Right renal pelvis (tissue), 4 donors: ENCODE results near the gene KIF1B. TPM values are rescaled to one million over a fixed set of nuclear protein-coding genes. Genes with fewer than 3 reads are reported as not detected.
"Not testable (repeated sequence)": the region's sequence is repeated elsewhere in the genome, so short reads cannot be mapped to it uniquely, and the experiment has no call there.

Experiments used
- DNase-seq, 4 donors: peaks; one replicate each; pipeline ENCODE4 v3.0.0-alpha.2; 2013; ENCODE audit warnings: low read depth in 4 of 4, low spot score in 3 of 4, missing footprints in 1 of 4
- polyA plus RNA-seq, 4 donors: library from polyadenylated mRNA; unstranded; fragments of 120-200 nt; gene quantifications; one replicate each; pipeline ENCODE4 v1.2.1, GENCODE V29; 2013; ENCODE audit not compliant: insufficient read length in 4 of 4

The KIF1B gene
- polyA plus RNA-seq, 4 donors: 42.0 to 49.1 (median 43.1) TPM

GRCh38 chr1:10193288-10193687, 17.1 kb upstream of the KIF1B start:
- no peak for DNase-seq

- DNase-seq: no peak
Observed at GRCh38 chr1:10195570-10195969, 14.8 kb upstream of the KIF1B start.

GRCh38 chr1:10196976-10197375, 13.4 kb upstream of the KIF1B start:
- DNase-seq: no peak

GRCh38 chr1:10200620-10201019, 9.8 kb upstream of the KIF1B start:
- DNase-seq: no peak

- DNase-seq: no peak
Observed at GRCh38 chr1:10204003-10204642, 6.2 kb upstream of the KIF1B start.

- DNase-seq: not testable (repeated sequence)
Observed at GRCh38 chr1:10205206-10205605, 5.2 kb upstream of the KIF1B start.

- DNase-seq: no peak
Observed at GRCh38 chr1:10207810-10208209, 2.6 kb upstream of the KIF1B start.

GRCh38 chr1:10208537-10208936, 1.8 kb upstream of the KIF1B start:
- no peak for DNase-seq

- no peak for DNase-seq
Observed at GRCh38 chr1:10209590-10209904, 823 bp upstream of the KIF1B start.

GRCh38 chr1:10210841-10211804, 753 bp downstream of the KIF1B start:
- peak; percentile 65 to 70 (median 66) for DNase-seq

GRCh38 chr1:10211805-10212410, 1.5 kb downstream of the KIF1B start:
- DNase-seq: no peak

- no peak for DNase-seq
Observed at GRCh38 chr1:10212476-10212875, 2.1 kb downstream of the KIF1B start.

- no peak for DNase-seq
Observed at GRCh38 chr1:10213186-10213705, 2.9 kb downstream of the KIF1B start.

- DNase-seq: no peak
Observed at GRCh38 chr1:10216090-10216749, 5.8 kb downstream of the KIF1B start.

GRCh38 chr1:10217748-10218441, 7.5 kb downstream of the KIF1B start:
- no peak for DNase-seq

- DNase-seq: no peak
Observed at GRCh38 chr1:10220200-10220599, 9.8 kb downstream of the KIF1B start.

GRCh38 chr1:10220657-10221056, 10.3 kb downstream of the KIF1B start:
- DNase-seq: not testable (repeated sequence)

GRCh38 chr1:10225573-10225972, 15.2 kb downstream of the KIF1B start:
- DNase-seq: no peak

- no peak for DNase-seq
Observed at GRCh38 chr1:10228528-10228927, 18.2 kb downstream of the KIF1B start.

GRCh38 chr1:10229903-10230302, 19.5 kb downstream of the KIF1B start:
- DNase-seq: no peak
